HG03354 (cell line): ENCODE data around the gene LMBR1.
"Not testable (repeated sequence)": the region's sequence is repeated elsewhere in the genome, so short reads cannot be mapped to it uniquely, and the experiment has no call there.

Source experiments
- ATAC-seq: cut with Tn5 transposase; IDR thresholded peaks from one replicate; pipeline ENCODE4 v1.9.1; 2021; ENCODE audit warnings: mild to moderate bottlenecking; ENCODE audit not compliant: unreplicated experiment, poor library complexity, severe bottlenecking

The LMBR1 gene

GRCh38 chr7:156892821-156893706 lies at the start of gene LMBR1:
TSS of gene LMBR1 (minus strand) at chr7:156893183. CDS start at chr7:156892993, 190 bp downstream.
- peak; percentile 82 for ATAC-seq

DNA sequence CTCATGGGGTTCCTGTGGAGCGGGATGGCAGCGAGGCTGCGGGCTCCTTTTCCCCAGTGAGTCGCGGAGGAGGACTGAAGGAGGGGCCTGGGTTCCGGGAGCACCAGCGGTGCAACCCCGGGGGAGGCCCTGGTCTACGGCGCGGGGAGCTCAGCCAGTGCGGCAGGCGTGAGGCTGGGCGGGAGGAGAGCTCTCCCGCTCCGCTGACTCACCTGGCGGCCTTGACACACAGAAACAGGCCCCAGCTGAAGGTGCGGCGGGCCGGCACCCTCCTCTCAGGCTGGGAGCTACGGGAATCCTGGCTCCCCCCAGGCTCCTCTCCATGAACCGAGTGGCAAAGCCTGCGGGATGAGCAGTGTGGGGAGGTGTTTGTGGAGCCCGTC lies 49.7 kb upstream of the LMBR1 start:
- peak; percentile 63 for ATAC-seq

DNA sequence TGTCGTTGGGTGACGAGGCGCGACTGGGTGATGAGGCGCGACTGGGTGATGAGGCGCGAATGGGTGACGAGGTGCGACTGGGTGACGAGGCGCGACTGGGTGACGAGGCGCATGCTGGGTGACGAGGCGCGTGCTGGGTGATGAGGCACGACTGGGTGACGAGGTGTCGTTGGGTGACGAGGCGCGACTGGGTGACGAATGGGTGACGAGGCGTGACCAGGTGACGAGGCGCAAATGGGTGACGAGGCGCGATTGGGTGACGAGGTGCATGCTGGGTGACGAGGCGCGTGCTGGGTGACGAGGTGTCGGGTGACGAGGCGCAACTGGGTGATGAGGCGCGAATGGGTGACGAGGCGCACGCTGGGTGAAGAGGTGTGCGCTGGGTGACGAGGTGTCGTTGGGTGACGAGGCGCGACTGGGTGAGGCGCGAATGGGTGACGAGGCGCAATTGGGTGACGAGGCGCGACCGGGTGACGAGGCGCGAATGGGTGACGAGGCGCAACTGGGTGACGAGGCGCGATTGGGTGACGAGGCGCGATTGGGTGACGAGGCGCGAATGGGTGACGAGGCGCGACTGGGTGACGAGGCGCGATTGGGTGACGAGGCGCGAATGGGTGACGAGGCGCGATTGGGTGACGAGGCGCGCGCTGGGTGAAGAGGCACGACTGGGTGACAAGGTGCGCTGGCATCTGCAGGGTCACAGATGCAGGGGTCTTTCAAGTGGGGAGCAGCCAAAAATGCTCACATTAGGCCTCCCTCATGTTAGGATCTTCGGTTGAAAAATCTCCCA lies 48.6 kb upstream of the LMBR1 start:
- no peak for ATAC-seq

DNA sequence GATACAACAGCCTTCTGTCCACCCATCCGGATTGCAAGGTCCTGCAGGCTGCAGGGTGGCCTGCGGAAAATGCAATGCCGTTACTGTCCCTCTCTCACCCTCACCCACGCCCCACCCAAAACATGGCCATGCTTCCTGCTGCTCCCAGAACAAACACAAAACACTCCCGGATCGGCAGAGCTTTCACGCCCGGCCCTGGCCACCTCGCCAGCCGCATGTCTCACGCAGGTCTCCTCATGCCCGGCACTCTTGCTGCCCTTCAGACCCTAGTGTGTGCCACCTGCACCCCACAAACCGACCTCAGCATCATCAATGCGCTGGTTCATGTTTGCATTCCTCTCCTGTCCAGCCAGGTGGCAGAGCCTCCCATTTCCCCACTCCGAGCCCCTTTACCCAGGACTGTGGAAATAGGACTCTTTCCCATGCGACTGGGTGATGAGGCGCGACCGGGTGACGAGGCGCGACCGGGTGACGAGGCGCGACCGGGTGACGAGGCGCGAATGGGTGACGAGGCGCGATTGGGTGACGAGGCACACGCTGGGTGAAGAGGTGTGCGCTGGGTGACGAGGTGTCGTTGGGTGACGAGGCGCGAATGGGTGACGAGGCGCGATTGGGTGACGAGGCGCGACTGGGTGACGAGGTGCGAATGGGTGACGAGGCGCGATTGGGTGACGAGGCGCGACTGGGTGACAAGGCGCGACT lies 47.6 kb upstream of the LMBR1 start:
- ATAC-seq = no peak

- not testable (repeated sequence) for ATAC-seq
Observed at GRCh38 chr7:156936766-156937165, 43.8 kb upstream of the LMBR1 start.

GRCh38 chr7:156935250-156935649 lies 42.3 kb upstream of the LMBR1 start:
- ATAC-seq = no peak

DNA sequence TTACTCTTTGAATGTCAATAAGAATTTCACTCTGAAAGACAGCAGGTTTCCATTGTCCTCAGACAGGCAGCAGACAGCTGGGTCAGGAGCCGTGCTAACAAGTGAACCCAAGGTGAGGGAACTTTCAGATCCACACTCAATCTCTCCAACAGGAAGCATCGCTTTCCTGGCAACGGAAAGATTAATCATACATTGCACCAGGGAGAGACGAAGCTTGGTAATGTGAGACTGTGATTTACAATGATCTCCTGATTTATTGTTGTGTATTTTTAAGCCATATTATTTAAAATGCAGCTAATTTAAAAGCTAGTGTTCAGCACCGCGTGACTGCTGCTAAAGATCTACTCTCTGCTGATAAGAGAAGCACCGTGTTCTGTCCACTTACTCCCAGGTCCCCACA lies 39.0 kb upstream of the LMBR1 start:
- ATAC-seq = no peak

- ATAC-seq = no peak
Observed at GRCh38 chr7:156929789-156930539, 37.0 kb upstream of the LMBR1 start.

DNA sequence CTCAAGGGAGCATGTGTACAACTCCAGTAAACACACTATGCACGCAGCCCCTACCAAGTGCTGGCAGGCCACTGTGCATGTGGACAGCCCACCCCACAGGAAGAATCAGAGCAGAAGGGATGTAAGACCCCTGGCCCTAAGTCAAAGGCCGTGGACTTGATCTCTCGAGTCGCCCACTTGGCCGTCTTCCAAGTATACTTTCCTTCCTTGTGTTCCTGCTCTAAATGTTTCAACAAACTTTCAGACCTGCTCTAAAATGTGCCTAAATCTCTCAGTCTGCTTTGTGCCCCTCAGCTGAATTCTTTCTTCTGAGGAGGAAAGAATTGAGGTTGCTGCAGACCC lies 35.4 kb upstream of the LMBR1 start:
- no peak for ATAC-seq

DNA sequence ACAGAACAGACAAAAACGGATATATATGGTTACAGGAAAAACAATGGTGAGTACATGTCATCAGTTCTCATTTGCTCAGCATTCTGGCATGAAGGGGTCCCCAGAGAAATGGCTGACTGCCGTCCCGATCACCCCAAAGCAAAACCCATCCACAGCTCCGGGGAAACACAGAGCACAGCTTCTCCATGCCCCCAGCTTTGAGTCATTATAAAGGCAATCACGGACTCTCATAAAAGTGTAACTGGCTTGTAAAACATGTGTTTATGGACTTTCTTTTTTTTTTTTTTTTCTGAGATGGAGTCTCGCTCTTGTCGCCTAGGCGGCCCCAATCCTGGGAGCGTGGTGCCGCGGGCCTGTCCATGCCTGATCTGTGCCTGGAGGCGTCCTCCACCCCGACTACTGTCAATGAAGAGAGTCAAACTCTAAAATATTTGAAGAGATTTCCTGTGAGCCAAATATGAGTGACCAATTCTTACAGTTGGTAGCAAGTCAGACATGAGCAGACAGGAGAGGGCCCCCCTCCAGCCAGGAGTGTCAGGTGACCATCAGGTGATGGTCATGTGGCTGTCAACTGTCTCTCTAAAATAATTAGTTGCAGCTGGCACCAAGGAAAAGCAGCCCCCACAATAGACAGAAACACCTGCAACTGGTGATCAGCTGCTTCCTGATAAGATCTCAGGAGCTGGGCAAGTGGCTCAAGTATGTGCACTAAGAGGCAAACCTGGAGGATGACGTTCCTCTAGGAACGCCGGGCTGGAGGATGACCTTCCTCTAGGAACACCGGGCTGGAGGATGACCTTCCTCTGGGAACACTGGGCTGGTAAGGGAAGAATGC lies 34.8 kb upstream of the LMBR1 start:
- no peak for ATAC-seq

DNA sequence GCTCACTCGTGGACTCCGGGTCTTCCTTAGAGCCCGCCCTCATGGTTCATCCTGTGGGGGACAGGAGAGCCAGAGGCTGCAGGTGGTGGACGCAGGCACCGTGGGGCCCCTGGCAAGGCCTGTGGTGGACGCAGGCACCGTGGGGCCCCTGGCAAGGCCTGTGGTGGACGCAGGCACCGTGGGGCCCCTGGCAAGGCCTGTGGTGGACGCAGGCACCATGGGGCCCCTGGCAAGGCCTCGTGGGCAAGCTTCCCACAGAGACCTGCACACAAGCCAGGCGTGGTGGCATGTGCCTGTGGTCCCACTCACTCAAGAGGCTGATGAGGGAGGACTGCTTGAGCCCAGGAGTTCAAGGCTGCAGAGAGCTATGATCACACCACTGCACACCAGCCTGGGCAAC lies 32.8 kb upstream of the LMBR1 start:
- ATAC-seq = not testable (repeated sequence)

DNA sequence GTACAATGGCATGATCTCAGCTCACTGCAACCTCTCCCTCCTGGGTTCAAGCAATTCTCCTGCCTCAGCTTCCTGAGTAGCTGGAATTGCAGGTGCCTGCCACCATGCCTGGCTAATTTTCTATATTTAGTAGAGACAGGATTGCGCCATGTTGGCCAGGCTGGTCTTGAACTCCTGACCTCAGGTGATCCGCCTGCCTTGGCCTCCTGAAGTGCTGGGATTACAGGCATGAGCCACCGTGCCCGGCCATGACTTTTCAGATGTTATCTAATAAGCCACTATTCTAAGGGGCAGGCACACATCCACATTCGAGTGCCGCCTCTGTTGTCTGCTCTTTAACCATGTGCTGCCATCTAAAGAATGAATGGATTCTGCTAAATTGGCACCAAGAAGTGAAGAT lies 29.3 kb upstream of the LMBR1 start:
- ATAC-seq = not testable (repeated sequence)

- not testable (repeated sequence) for ATAC-seq
Observed at GRCh38 chr7:156920487-156921373, 27.7 kb upstream of the LMBR1 start.

DNA sequence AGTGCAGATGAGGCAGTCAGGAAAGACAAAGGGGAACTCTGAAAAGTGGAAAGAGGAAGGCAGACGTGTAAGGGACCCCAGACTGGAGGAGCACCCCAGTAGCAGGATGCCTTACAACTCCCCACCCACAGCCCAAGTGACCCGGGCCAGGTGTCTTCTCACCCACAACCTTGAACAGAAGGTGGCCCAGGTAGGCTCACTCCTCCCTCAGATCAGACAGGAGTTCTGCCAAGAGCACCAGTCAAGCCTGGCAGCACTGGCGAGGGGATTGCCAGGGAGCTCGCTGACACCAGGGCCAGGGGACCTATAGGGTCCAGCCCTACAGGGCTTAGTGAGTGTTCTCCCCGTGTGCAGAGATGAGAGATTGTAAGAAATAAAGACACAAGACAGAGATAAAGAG lies 27.1 kb upstream of the LMBR1 start:
- ATAC-seq = no peak

GRCh38 chr7:156919132-156919713 lies 26.2 kb upstream of the LMBR1 start:
- ATAC-seq = peak; percentile 14

GRCh38 chr7:156918635-156919034 lies 25.7 kb upstream of the LMBR1 start:
- ATAC-seq = peak; percentile 38

- not testable (repeated sequence) for ATAC-seq
Observed at GRCh38 chr7:156909574-156910252, 16.7 kb upstream of the LMBR1 start.
